H7 (cell line): Measurements from ENCODE around the gene PLXNA1. TPM values are rescaled to one million over a fixed set of nuclear protein-coding genes. Genes with fewer than 3 reads are reported as not detected.
A peak's percentile ranks its signal among the peaks of the same experiment; 100 is the strongest.

Experiments used
- DNase-seq: peaks from one replicate; pipeline ENCODE4 v3.0.0; 2012
- H3K27me3 ChIP-seq: 2 replicates; pipeline ENCODE4 v1.6.0; 2011; ENCODE audit warnings: mild to moderate bottlenecking, low read length; ENCODE audit not compliant: control insufficient read depth, insufficient read depth
- H3K36me3 ChIP-seq: replicated peaks from 2 replicates; pipeline ENCODE4 v1.5.1; 2011; ENCODE audit warnings: low read length; ENCODE audit not compliant: control insufficient read depth, insufficient read depth
- H3K4me3 ChIP-seq: 2 replicates; pipeline ENCODE4 v1.5.1; 2011; ENCODE audit warnings: low read depth, mild to moderate bottlenecking, control low read depth, low read length, moderate library complexity; ENCODE audit not compliant: insufficient read depth
- total RNA-seq: library from RNA; depleted of rRNA; stranded (reverse); fragments of >200 nt; shearing (Covaris generic); gene quantifications from 2 replicates; pipeline ENCODE4 v1.2.3, GENCODE V29; 2014

Gene PLXNA1
- total RNA-seq, 1 experiment from 2014 or later = 41.9 TPM

DNA sequence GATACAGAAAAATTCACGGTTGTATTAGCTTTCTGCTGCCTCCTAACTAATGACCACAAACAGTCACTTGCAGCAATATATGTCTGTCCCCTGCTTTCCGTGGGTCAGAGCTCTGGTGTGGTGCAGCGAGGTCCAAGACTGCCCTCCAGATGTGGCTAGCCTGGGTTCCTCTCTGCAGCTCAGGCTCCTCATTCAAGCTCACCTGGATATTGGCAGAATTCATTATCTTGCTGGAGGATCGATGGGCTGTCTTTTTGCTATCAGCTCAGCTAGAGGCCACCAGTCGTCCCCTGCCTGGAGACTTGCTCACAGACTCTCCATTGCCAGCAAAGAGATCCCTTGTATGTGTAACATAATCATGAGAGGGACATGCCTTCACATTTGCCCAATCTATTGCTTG lies 12.8 kb upstream of the PLXNA1 start:
- Histone ChIP-seq H3K4me3 (no peak overlapping the region), H3K27me3 (no peaks in the 10 kb centered on the region), H3K36me3 (no peaks in the 10 kb centered on the region)
- DNase-seq = no peak

DNA sequence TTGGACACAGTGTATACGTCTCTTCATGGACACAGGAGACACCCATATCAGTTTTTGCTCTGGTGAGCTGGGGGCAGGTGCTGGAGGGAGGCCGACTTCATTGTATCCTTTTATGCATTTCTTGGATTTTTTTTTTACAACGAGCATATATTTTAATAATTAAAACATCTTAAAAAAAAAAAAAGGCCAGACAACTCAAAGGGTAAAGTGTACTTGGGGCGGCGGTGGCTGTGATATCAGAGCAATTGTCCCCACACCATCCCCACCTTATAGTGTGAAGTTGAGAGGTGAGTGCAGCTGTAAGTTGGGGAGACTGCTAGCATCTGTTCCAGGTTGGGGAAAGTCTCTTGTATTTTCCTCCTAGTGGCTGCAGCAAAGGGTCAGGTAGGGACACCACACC lies 12.0 kb upstream of the PLXNA1 start:
- Histone ChIP-seq H3K4me3 (no peak overlapping the region), H3K36me3 (no peaks in the 10 kb centered on the region), H3K27me3 (no peaks in the 10 kb centered on the region)
- DNase-seq = no peak

DNA sequence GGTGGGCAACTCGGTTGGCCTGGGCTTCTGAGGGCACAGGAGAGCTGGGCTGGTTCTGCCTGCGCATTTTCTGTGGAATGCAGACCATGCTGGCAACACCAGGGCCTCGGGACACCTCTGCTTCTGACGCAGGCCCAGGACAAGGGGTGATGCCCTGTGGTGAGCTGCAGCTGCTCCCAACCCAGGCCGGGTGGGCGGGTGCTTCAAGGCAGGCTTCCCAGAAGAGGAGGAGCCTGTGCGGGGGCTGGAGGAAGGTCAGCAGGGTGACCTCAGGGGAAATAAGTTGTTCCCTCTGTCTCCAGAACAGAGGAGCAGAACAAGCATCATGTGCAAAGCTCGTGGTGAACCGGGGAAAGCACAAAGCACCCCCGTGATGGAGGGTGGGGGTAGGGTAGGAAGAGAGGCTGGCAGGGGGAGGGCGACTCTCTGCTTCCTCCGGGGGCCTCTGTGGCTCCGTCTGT lies 11.0 kb upstream of the PLXNA1 start:
- Histone ChIP-seq H3K27me3 (no peaks in the 10 kb centered on the region), H3K4me3 (no peak overlapping the region), H3K36me3 (no peaks in the 10 kb centered on the region)
- DNase-seq = peak; percentile 86

DNA sequence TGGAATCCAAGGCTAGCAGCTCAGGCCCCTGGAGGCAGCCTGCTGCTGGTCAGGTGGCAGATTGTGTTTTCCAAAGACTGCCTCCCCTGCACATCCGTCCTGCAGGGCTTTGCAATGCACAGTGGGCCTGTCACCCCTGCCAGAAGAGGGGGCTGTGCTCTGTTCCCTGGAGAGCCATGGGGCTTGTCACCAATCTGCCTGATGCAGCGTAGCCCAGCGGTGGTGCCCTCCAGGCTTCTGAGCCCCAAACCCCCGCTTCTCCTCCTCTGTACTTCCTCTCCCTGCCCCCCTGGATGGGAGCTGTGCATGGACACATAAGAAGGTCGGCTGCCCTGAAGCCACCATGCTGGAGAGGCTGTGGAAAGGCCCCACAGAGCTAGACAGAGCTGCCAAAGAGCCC lies 10.0 kb upstream of the PLXNA1 start:
- Histone ChIP-seq H3K36me3 (no peaks in the 10 kb centered on the region), H3K27me3 (no peaks in the 10 kb centered on the region), H3K4me3 (no peak overlapping the region)
- no peak for DNase-seq

DNA sequence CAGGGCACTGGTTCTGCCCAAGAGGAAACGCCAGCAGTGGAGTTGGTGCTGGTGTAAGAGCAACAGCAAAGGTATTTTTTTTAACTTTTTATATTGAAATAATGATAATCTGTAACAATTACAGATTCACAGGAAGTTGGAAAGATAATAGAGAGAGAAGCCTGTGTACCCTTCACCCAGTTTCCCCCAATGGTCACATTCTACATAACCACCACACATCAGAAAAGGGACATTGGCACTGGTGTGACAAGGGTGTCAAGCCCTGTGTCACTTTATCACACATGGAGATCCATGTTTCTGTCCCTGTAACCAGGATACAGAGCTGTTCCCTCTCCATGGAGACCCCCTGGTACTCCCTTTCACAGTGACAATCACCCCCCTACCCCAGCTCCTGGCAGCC lies 9.1 kb upstream of the PLXNA1 start:
- no peak overlapping the region for H3K4me3 ChIP-seq
- no peaks in the 10 kb centered on the region for H3K36me3 ChIP-seq
- no peak for DNase-seq
- H3K27me3 ChIP-seq = no peaks in the 10 kb centered on the region

DNA sequence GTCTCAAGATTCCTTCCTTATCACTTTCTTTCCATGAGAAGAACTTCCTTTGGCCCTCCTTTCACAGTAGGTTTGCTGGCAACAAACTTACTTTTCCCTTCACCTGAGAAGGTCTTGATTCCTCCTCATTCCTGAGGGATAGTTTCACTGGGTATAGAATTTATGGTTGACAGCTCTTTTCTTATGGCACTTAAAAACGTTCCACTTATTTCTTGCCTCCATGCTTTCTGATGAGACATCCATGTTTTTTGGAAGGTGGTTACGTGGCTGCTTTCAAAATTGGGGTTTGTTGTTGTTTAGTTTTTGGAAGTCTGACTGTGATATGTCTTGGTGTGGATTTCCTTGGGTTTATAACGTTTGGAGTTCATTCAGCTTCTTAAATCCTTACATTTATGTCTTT lies 8.2 kb upstream of the PLXNA1 start:
- H3K36me3 ChIP-seq = no peaks in the 10 kb centered on the region
- H3K27me3 ChIP-seq = no peaks in the 10 kb centered on the region
- DNase-seq = no peak
- no peak overlapping the region for H3K4me3 ChIP-seq

DNA sequence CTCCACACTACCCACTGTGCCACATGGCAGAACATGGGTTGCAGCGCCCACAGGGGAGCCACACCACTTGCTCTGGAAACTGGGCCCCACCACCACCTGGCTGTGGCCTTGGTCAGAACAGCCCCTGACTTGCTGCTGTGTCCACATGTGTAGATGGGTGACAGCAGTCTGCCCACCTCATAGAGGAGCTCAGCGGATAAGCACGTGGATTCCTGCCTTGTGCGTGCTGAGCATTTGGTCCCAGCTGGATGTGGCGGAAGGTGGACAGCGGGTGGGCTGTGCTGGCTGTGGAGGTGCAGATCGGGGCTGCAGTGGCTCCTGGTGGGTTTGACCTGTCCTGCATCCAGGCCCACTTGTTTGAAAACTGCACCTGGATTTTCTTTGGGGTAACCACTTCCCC lies 6.0 kb upstream of the PLXNA1 start:
- Histone ChIP-seq H3K4me3 (no peak overlapping the region), H3K27me3 (peaks cover 6% of the 10 kb centered on the region; the same call in 1 of the 2 replicates), H3K36me3 (no peaks in the 10 kb centered on the region)
- DNase-seq = no peak

DNA sequence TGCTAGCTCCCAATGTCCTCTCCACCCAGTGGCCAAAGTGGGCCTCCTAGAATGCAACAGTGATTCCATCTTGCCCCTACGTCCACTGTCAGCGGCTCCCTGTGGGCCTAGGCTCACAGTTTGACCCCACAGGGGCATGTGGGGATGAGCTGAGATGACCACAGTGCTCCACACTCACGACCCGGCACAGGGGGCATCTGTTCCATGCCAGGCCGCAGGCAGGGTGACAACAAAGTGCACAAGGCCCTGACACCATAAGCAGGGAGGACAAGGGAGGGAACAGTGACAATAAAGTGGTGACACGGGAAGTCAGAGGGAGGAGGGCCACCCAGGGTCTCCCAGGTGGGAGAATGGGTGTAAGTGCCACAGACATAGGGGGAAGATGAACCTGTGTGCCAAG lies 5.1 kb upstream of the PLXNA1 start:
- Histone ChIP-seq H3K36me3 (no peaks in the 10 kb centered on the region), H3K27me3 (peaks cover 6% of the 10 kb centered on the region; the same call in 1 of the 2 replicates), H3K4me3 (no peak overlapping the region)
- no peak for DNase-seq

DNA sequence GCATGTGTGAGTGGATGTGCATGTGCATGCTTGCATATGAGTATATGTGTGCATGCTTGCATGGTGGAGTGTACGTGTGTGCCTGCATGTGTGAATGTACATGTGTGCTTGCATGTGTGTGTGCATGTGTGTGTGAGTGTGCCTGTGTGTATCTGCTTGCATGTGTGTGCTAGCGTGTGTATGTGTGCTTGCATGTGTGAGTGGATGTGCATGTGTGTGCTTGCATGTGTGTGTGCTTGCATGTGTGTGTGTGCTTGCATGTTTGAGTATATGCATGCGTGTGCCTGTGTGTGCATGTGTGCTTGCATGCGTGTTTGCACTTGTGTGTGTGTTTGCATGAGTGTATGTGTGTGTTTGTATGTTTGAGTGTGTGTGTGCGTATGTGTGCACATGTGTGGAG lies 4.6 kb upstream of the PLXNA1 start:
- H3K36me3 ChIP-seq = no peaks in the 10 kb centered on the region
- DNase-seq = no peak
- H3K27me3 ChIP-seq = peaks cover 6% of the 10 kb centered on the region; the same call in 1 of the 2 replicates
- no peak overlapping the region for H3K4me3 ChIP-seq

DNA sequence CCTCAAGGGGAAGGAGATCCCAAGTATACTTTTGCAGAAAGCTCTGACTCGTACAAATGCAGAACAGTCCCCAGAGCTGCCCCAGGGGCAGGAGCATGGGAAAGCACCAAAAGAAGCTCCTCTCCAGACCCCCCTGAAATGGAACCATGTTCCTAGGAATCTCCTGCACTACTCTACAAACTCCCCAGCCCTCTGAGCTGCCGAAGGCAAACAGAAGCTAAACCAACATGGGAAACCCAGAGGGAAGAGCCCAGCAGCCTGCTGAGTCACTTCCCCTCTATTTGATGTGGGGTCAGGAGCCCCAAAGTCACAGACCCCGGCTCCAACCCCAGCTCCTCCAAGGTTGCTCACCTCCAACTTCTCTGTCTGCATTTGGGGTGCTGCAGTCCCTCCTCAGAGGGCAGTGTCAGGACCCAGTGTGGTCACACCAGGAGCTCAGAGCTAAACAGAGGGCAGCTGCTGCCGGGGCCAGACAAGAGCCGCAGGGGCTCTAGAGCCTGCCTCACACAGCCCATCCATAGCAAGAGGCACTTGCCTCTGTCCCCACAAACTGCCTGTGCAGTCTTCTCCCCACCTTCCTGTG lies 3.8 kb upstream of the PLXNA1 start:
- no peak for DNase-seq
- Histone ChIP-seq H3K27me3 (peaks cover 6% of the 10 kb centered on the region; the same call in 1 of the 2 replicates), H3K4me3 (no peak overlapping the region), H3K36me3 (no peaks in the 10 kb centered on the region)

DNA sequence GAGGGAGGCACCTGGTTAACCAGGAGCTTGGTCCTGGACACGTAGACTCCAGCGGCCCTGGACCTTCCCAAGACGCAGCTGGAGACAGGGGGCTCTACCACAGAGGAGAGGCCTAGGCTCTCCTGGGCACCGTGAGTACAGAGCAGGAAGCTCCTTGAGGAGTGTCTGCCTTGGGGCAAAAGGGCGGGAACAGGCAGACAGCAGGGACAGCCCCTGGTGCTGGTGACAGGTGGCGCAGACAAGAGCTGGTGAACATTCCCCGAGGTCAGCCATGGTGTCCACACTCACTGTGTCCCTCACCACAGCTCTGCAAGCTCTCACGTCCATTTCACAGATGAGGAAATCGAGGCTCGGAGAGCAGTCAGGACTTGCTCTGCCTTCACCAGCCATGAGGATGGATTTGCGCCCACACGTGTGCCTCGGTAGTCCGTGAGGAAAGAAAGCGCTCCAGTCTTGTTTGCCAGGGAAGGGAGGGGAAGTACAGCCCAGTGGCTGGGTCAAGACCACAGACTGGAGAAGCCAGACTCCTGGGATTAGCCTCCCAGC lies 2.6 kb upstream of the PLXNA1 start:
- Histone ChIP-seq H3K4me3 (no peak overlapping the region), H3K36me3 (no peaks in the 10 kb centered on the region), H3K27me3 (peaks cover 6% of the 10 kb centered on the region; the same call in 1 of the 2 replicates)
- no peak for DNase-seq

DNA sequence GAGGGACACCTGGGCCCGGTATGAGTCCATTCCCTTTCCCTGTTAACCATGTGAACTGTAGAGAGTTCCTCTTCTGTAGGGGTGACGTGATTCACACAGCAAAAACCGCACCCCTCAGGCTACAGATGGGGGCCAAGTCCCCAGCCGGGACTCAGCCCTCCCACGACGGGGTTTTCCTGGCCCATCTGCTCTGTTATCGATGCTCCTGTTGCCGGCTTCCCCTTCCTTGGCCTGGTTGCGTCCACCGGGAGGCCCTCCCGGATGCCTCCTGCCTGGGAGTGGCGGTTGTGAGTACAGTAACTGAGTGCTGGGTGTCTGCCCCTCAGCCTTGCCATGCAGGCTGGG lies 817 bp upstream of the PLXNA1 start:
- DNase-seq = no peak
- peaks cover 6% of the 10 kb centered on the region; the same call in 1 of the 2 replicates for H3K27me3 ChIP-seq
- H3K36me3 ChIP-seq = no peaks in the 10 kb centered on the region
- peak overlapping the region; percentile 49 for H3K4me3 ChIP-seq

DNA sequence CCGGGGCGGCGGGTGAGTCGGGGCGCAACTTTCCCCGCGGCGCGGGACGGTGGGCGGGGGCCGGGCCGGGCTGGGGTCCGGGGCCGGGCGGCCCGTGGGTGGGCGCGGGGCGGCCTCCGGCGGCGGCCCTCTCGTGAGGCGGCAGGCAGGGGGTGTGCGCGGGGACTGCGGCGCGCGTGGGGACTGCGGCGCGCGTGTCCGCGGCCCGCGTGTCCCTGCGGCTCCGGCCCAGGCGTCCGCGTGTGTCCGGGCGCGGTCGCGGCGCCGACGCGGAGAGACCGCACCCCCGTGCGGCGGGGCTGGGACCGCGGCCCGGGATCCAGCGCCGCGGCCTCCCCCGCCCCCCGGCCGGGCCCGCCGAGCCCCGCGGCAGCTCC lies 349 bp downstream of the PLXNA1 start:
- peak; percentile 89 for DNase-seq
- Histone ChIP-seq H3K4me3 (peak overlapping the region; percentile 75), H3K36me3 (no peaks in the 10 kb centered on the region)

DNA sequence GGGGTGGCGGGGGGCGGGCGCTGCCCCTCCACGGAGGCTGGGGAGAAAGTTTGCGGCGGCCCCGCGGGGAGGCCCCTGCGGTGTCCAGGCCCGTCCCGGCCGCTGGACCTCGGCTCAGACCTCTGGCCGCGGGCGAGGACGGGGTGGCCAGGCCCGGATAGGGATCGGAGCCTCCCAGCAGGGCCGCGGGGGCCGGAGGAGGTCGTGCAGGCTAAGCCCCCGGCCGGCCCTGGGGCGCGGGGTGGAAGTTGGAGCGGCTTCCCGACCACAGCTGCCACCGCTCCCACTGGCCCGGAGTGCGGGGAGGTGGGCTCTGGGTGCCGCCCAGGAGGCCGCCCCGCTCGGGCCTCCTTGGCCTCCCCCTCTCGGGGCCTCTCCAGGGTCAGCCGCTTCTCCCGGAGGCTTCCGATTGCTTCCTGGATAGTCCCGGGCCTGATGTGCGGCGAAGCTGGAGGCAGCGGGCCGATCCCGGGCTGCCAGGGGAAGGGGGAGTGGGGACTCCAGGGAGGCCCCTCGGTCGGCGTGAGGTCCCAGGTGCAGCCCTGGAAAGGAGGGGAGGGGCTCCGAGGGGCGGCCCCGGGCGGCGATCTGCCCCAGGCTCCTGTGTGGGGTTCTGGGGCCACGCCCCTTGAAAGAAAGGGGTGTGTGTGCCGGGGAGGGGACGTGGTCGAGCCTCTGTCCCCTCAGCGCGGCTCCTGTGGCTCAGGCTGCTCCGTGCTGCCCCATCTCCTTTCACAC lies 907 bp downstream of the PLXNA1 start:
- Histone ChIP-seq H3K27me3 (peaks cover 6% of the 10 kb centered on the region; the same call in 1 of the 2 replicates), H3K4me3 (peak overlapping the region; percentile 75), H3K36me3 (no peaks in the 10 kb centered on the region; the same call in 1 of the 2 replicates)
- peak; percentile 97 for DNase-seq

More for the DNA sequence above, 349 bp downstream of the PLXNA1 start:
- peaks cover 6% of the 10 kb centered on the region; the same call in 1 of the 2 replicates for H3K27me3 ChIP-seq
